Stomach smooth muscle (tissue), 2 donors: ENCODE data around the gene SUV39H2.

Source experiments
- H3K27ac ChIP-seq: one replicate; pipeline ENCODE4 v1.7.0; 2013; ENCODE audit warnings: mild to moderate bottlenecking, low read length, inconsistent platforms
- H3K27me3 ChIP-seq, 2 donors: one replicate each; pipeline ENCODE4 v1.7.0; 2013; ENCODE audit warnings: low read length in 2 of 2; ENCODE audit not compliant: insufficient read depth in 2 of 2, control insufficient read depth in 1 of 2
- H3K36me3 ChIP-seq, 2 donors: one replicate each; pipeline ENCODE4 v1.7.0; 2013; ENCODE audit warnings: low read length in 2 of 2; ENCODE audit not compliant: control insufficient read depth in 2 of 2, insufficient read depth in 2 of 2
- H3K4me1 ChIP-seq: one replicate; pipeline ENCODE4 v1.7.0; 2013; ENCODE audit warnings: low read length; ENCODE audit not compliant: control insufficient read depth, insufficient read depth
- H3K4me3 ChIP-seq, 2 donors: one replicate each; pipeline ENCODE4 v1.7.0; 2013; ENCODE audit warnings: low read length in 2 of 2
- H3K9ac ChIP-seq, 2 donors: one replicate each; pipeline ENCODE4 v1.7.0; 2013; ENCODE audit warnings: low read length in 2 of 2, mild to moderate bottlenecking in 1 of 2
- H3K9me3 ChIP-seq, 2 donors: one replicate each; pipeline ENCODE4 v1.7.0; 2013; ENCODE audit warnings: low read length in 2 of 2; ENCODE audit not compliant: control insufficient read depth in 2 of 2
- donor health status: healthy.
- donor health status: Pancreatic carcinoma.

SUV39H2 gene

DNA sequence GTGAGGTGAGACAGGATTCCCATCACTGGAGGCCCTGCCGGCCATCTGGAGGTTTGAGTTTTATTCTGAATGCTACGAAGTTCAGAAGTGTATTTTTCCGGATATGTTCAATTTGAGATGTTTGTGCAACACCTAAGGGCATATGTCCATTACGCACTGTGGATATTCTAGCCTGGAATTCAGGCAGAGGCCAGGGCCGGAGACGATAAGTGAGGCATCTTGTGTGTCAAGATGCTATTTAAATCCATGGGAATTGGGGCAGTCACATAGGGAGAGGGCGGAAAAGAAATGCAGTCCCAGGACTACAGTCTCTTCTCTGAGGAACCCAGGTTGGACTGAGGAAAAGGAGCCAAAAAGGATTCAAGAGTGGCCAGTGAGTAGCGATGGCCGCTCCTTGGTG, 1.9 kb upstream of the SUV39H2 start:
- H3K36me3 ChIP-seq: no peaks in the 10 kb centered on the region
- H3K4me1 ChIP-seq: peaks cover 9% of the 10 kb centered on the region
- no peak overlapping the region for H3K27ac ChIP-seq
- peak overlapping the region in 1 of 2 donors; percentile 92 for H3K9ac ChIP-seq
- no peaks in the 10 kb centered on the region for H3K27me3 ChIP-seq
- H3K9me3 ChIP-seq: no peaks in the 10 kb centered on the region
- H3K4me3 ChIP-seq: no peak overlapping the region

DNA sequence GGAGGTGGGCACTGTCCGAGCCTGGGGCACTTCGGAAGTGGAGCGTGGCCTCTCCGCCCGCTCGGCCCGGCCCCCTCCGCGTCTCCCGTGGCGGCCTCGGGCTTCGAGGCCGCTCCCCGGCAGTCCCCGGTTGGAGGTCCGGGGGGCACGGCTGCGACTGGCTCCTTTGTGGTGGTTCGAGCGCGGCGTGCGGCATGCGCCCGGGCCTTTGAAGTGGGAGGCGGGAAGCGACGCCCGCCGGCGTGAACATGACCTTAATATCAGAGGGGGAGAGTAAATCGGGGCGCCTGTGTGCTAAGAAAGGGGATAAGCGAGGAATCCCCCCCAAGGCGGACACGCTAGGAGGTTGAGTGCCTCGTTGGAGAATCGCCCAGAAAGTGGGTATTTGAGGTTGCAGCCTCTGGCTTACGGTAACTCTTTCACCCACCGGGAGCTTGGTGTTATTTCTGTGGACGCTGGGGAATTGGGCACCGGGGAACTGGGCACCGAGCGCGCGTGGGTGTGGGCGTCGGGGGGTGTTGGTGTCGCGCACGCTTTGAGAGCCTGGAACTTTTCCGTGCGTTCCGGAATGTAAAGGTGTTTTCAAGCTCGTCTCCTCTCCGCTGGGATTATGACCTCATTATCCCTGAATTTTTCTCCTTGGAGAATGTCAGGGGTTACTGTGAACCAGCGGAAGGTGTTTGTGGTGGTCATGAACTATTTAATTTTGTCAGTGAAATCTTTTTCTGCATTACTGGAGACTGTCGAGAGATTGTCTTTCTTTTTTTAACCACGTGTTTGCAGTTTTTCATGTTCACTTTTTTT, 660 bp downstream of the SUV39H2 start:
- Histone ChIP-seq H3K9ac (peak overlapping the region; percentile 70 to 71), H3K9me3 (no peaks in the 10 kb centered on the region), H3K27ac (peak overlapping the region; percentile 49), H3K36me3 (no peaks in the 10 kb centered on the region), H3K4me3 (peak overlapping the region; percentile 82 to 93), H3K4me1 (peaks cover 9% of the 10 kb centered on the region), H3K27me3 (no peaks in the 10 kb centered on the region)

DNA sequence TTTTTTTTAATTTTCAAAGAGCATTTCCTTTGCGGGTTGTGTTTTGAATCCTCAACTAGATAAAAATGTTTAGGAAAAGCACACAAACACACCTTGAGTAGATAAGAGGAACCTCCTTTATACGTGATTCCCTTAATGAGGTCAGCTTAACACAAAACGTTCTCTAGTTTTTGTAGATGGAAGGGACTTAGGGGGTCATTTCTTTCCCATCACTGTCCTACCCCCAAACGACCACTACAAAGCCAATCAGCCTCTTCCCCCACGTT, 1.2 kb downstream of the SUV39H2 start:
- Histone ChIP-seq H3K27me3 (no peaks in the 10 kb centered on the region), H3K9me3 (no peaks in the 10 kb centered on the region), H3K4me1 (peaks cover 9% of the 10 kb centered on the region), H3K4me3 (peak overlapping the region in 1 of 2 donors; percentile 93), H3K27ac (no peak overlapping the region), H3K36me3 (no peaks in the 10 kb centered on the region), H3K9ac (peak overlapping the region; percentile 70 to 71)

DNA sequence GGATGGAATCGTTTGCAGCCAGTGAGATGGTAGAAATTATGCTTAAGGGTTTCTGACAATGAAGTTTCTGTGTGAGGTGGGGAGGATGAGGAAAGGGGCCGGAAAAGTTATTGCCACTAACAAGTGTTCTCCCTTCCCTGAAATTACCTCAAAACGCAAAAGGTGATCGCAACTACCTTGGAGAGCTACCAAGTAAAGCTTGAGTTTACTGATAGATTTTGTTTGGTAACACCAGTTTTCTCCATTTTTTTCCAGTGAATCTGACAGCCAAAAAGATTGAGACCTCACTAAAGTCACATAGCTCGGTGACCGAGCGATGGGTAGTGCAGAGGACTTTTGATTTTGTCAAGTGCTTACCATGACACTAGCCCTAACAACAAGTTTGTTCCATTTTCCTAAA, 1.6 kb downstream of the SUV39H2 start:
- Histone ChIP-seq H3K4me3 (peak overlapping the region in 1 of 2 donors; percentile 93), H3K27ac (no peak overlapping the region), H3K4me1 (peaks cover 9% of the 10 kb centered on the region), H3K9me3 (no peaks in the 10 kb centered on the region), H3K36me3 (no peaks in the 10 kb centered on the region), H3K27me3 (no peaks in the 10 kb centered on the region), H3K9ac (no peak overlapping the region)

DNA sequence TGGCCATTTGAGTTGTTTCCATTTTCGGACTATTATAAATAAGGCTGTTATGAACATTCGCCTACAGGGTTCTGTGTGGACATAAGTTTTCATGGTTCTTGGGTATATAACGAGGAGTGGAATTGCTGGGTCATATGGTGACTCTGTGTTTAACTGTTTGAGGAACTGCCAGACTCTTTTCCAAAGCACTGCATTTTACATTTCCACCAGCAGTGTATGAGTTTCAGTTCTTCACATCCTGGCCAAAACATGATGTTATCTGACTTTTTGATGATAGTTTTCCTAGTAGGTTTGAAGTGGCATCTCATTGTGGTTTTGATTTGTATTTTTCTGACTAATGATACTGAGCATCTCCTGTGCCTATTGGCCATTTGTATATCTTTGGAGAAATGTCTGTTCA, 5.4 kb downstream of the SUV39H2 start:
- Histone ChIP-seq H3K4me3 (no peak overlapping the region), H3K9me3 (no peaks in the 10 kb centered on the region), H3K27ac (no peak overlapping the region), H3K36me3 (no peaks in the 10 kb centered on the region), H3K9ac (no peak overlapping the region), H3K4me1 (peaks cover 9% of the 10 kb centered on the region), H3K27me3 (no peaks in the 10 kb centered on the region)

- Histone ChIP-seq H3K4me3 (no peak overlapping the region), H3K4me1 (no peaks in the 10 kb centered on the region), H3K36me3 (no peaks in the 10 kb centered on the region), H3K27me3 (no peaks in the 10 kb centered on the region), H3K27ac (no peak overlapping the region), H3K9ac (no peak overlapping the region), H3K9me3 (no peaks in the 10 kb centered on the region)
These were observed 10.7 kb downstream of the SUV39H2 start for GRCh38 chr10:14889318-14889717.

DNA sequence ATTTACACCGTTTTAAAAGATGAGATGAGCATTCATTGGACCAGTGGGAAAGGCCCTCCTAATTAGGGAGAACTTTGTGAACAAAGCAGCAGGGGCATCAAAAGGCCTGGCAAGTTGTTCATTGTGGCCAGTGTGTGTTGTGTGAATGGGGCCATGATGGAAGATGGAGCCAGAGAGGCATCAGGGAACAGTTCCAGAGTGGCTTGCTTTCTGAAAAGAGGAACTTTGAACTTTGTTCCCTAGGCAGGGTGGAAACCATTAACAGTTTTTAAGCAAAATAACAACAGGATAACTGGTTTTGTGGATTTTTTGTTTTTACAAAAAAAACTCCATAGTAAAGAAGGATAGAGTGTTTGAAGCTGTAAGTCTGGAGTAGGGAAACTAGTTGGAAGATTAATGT, 12.5 kb downstream of the SUV39H2 start:
- Histone ChIP-seq H3K36me3 (no peaks in the 10 kb centered on the region), H3K27ac (no peak overlapping the region), H3K9me3 (no peaks in the 10 kb centered on the region), H3K27me3 (no peaks in the 10 kb centered on the region), H3K4me1 (no peaks in the 10 kb centered on the region), H3K9ac (no peak overlapping the region), H3K4me3 (no peak overlapping the region)

DNA sequence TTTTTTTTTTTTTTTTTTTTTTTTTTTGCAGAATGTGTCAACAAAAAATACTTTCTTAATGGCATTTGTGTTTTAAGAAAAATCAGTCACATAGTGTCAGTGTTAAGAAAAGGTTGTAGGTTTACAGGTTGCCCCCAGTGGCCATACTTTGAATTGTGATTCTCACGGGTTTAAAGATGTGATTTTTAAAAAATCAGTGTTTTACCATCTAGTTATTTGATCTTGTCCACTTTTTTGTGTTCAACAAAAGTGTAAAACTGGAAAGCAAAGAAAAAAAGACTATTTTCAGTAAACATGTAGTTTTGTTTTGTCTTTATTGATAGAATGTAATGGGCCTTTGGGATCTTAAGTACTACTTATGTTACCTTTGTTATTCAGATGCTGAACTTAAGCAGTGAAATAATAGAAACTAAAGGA, 25.7 kb downstream of the SUV39H2 start:
- no peaks in the 10 kb centered on the region for H3K4me1 ChIP-seq
- H3K9ac ChIP-seq: no peak overlapping the region
- H3K9me3 ChIP-seq: no peaks in the 10 kb centered on the region
- H3K27me3 ChIP-seq: no peaks in the 10 kb centered on the region
- no peak overlapping the region for H3K4me3 ChIP-seq
- H3K27ac ChIP-seq: no peak overlapping the region
- H3K36me3 ChIP-seq: peaks cover 5 to 13% of the 10 kb centered on the region in 2 donors

- no peak overlapping the region for H3K9ac ChIP-seq
- H3K4me1 ChIP-seq: no peaks in the 10 kb centered on the region
- peaks cover 5 to 13% of the 10 kb centered on the region in 2 donors for H3K36me3 ChIP-seq
- H3K27ac ChIP-seq: no peak overlapping the region
- no peak overlapping the region for H3K4me3 ChIP-seq
- no peaks in the 10 kb centered on the region for H3K27me3 ChIP-seq
- H3K9me3 ChIP-seq: no peaks in the 10 kb centered on the region
These were observed 26.2 kb downstream of the SUV39H2 start for GRCh38 chr10:14904864-14905263.

DNA sequence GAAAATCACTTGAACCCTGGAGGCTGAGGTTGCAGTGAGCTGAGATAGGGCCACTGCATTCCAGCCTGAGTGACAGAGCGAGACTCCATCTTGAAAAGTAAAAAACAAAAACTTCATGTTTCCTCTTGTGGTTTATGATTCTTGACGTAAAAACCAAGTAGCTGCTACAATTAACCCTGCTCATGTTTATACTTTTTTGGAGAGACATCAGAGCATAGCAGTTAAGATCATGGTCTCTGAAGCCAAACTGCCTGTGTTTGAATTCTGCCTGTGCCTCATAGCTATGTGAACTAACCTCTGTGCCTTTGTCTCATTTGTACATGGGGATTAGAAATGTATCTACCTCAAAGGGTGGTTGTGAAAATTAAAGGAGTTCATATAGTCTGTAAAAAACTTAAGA, 27.2 kb downstream of the SUV39H2 start:
- H3K4me1 ChIP-seq: no peaks in the 10 kb centered on the region
- H3K27ac ChIP-seq: no peak overlapping the region
- no peak overlapping the region for H3K9ac ChIP-seq
- no peaks in the 10 kb centered on the region for H3K9me3 ChIP-seq
- H3K4me3 ChIP-seq: no peak overlapping the region
- no peaks in the 10 kb centered on the region for H3K27me3 ChIP-seq
- H3K36me3 ChIP-seq: peaks cover 8 to 16% of the 10 kb centered on the region in 2 donors

- no peaks in the 10 kb centered on the region for H3K27me3 ChIP-seq
- H3K4me3 ChIP-seq: no peak overlapping the region
- H3K9me3 ChIP-seq: no peaks in the 10 kb centered on the region
- peaks cover 10 to 18% of the 10 kb centered on the region in 2 donors for H3K36me3 ChIP-seq
- no peaks in the 10 kb centered on the region for H3K4me1 ChIP-seq
- no peak overlapping the region for H3K9ac ChIP-seq
- no peak overlapping the region for H3K27ac ChIP-seq
These were observed 28.1 kb downstream of the SUV39H2 start for GRCh38 chr10:14906765-14907164.
